ENCODE measurements around the gene NCOA5.

DNA sequence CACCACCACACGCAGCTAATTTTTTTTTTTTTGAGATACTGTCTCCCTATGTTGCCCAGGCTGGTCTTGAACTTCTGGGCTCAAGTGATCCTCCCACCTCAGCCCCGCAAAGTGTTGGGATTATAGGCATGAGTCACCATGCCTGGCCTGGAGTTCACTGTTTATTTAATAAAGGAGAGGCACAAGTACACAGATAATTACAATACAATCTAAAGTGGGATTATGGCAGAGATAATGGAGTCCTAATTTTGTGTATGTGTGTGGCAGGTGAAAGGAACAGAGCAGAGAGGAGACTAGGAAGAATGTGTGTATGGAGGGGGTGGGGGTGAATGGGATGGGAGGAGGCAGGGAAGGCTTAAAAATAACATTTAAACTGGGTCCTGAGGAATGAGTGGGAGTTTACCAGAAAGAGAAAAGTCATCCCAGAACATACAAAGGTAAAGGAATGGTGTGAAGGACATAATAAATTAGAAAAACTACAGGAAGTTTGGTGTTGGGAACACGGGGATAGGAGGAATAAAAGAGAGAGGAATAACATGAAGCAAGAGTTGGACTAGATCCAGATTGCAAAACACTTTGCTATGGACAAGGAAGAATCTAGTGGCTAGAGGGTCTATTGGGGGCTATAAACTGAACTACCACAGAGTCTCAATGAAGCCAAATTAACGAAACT lies 4.4 kb downstream of the NCOA5 start:
- no peak for TF ChIP-seq KLF5 (IDR thresholded peaks at IDR 0.05; ENCODE audit: partially characterized antibody)
- TF ChIP-seq, protein P1, sequence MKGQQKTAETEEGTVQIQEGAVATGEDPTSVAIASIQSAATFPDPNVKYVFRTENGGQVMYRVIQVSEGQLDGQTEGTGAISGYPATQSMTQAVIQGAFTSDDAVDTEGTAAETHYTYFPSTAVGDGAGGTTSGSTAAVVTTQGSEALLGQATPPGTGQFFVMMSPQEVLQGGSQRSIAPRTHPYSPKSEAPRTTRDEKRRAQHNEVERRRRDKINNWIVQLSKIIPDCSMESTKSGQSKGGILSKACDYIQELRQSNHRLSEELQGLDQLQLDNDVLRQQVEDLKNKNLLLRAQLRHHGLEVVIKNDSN (IDR thresholded peaks at IDR 0.05; ENCODE audit: borderline replicate concordance, extremely low read length, insufficient read depth, low read depth, low read length), result no peak
- TF ChIP-seq SMC3 (IDR thresholded peaks at IDR 0.05; ENCODE audit: borderline replicate concordance, low read length), result no peak
- TF ChIP-seq RB1 (IDR thresholded peaks at IDR 0.05; ENCODE audit: borderline replicate concordance), result no peak
- TF ChIP-seq CHD2 (IDR thresholded peaks at IDR 0.05; ENCODE audit: borderline replicate concordance, low read depth, low read length), result no peak
- TF ChIP-seq TCF12 (IDR thresholded peaks at IDR 0.05; ENCODE audit: low read depth, low read length), result no peak
- TF ChIP-seq, protein P2, sequence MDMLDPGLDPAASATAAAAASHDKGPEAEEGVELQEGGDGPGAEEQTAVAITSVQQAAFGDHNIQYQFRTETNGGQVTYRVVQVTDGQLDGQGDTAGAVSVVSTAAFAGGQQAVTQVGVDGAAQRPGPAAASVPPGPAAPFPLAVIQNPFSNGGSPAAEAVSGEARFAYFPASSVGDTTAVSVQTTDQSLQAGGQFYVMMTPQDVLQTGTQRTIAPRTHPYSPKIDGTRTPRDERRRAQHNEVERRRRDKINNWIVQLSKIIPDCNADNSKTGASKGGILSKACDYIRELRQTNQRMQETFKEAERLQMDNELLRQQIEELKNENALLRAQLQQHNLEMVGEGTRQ (IDR thresholded peaks at IDR 0.05; ENCODE audit: borderline replicate concordance, low read depth, low read length), result no peak
- TF ChIP-seq SUZ12 (IDR thresholded peaks at IDR 0.05; ENCODE audit: unreplicated experiment), result no peak
- no peak for TF ChIP-seq TCF3 (IDR thresholded peaks at IDR 0.05; ENCODE audit: borderline replicate concordance, insufficient read depth, low read depth, low read length)

Data from GM12878 (cell line).